ENCODE results near the gene CA4.
A peak's percentile ranks its signal among the peaks of the same experiment; 100 is the strongest.
"Not testable (repeated sequence)": the region's sequence is repeated elsewhere in the genome, so short reads cannot be mapped to it uniquely, and the experiment has no call there.

The CA4 gene

GRCh38 chr17:60169921-60170817 lies 20.4 kb downstream of the CA4 start:
- no peaks in the 10 kb centered on the region for H3K36me3 Mint-ChIP-seq (ENCODE audit: low read depth)
- DNase-seq (no peak), ATAC-seq (no peak)
- peaks cover 26% of the 10 kb centered on the region for H3K4me1 Mint-ChIP-seq
- peak overlapping the region; percentile 8 for H3K27ac Mint-ChIP-seq
- no peaks in the 10 kb centered on the region for H3K27me3 Mint-ChIP-seq
- no peaks in the 10 kb centered on the region for H3K9me3 Mint-ChIP-seq
- no peak overlapping the region for H3K4me3 Mint-ChIP-seq

DNA sequence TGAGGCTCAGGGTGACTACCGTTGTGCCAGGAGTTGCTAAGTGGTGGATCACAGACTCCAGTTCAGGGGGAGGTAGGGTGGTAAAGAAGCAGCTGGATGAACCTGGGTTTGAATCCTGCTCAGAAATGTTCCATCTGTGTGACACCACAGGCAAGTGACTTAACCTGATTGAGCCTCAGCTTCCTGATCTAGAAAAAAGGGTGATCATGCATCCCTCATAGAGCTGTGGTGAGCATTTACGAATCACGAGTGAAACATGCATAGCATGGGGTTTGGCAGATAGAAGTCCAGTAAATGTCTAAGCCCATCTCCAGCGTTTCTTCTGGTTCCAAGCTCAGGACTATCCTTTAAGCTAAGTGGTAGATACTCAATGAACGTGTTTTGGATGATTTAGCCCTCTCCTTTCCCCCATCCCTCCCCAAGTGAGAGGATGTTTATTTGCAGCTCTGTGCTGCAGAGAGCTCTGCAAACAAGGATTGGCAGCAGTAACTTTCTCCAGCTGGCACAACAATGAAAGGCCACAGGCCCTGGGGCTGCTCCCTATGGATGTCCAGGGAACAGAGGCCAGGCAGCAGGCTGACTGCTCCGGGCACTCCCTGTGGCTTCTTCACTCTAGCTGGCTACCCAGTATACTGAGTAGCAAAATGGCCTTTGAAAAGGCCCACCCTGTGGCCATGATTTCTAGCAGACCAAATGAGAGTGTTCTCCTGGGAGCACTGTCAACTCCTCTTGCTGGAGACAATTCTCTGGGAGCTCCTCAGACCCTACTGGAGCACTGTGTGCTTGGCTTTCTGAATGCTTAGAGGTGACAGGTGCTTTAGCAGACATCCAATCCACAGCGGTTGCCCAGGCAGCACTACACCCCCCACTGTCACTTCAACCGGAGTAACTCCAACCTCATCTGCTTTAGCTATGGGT lies 21.3 kb downstream of the CA4 start:
- Mint-ChIP-seq H3K4me1 (peaks cover 18% of the 10 kb centered on the region), H3K36me3 (ENCODE audit: low read depth) (no peaks in the 10 kb centered on the region)

GRCh38 chr17:60171753-60172079 lies 21.9 kb downstream of the CA4 start:
- H3K27me3 Mint-ChIP-seq, result no peaks in the 10 kb centered on the region
- peaks cover 17% of the 10 kb centered on the region for H3K4me1 Mint-ChIP-seq
- no peaks in the 10 kb centered on the region for H3K36me3 Mint-ChIP-seq (ENCODE audit: low read depth)
- no peaks in the 10 kb centered on the region for H3K9me3 Mint-ChIP-seq
- ATAC-seq (no peak), DNase-seq (no peak)
- H3K27ac Mint-ChIP-seq, result no peak overlapping the region
- no peak overlapping the region for H3K4me3 Mint-ChIP-seq

More for the DNA sequence above, 21.3 kb downstream of the CA4 start:
- Mint-ChIP-seq H3K9me3 (no peaks in the 10 kb centered on the region), H3K27me3 (no peaks in the 10 kb centered on the region), H3K27ac (no peak overlapping the region), H3K4me3 (no peak overlapping the region)
- DNase-seq, result no peak
- no peak for ATAC-seq

DNA sequence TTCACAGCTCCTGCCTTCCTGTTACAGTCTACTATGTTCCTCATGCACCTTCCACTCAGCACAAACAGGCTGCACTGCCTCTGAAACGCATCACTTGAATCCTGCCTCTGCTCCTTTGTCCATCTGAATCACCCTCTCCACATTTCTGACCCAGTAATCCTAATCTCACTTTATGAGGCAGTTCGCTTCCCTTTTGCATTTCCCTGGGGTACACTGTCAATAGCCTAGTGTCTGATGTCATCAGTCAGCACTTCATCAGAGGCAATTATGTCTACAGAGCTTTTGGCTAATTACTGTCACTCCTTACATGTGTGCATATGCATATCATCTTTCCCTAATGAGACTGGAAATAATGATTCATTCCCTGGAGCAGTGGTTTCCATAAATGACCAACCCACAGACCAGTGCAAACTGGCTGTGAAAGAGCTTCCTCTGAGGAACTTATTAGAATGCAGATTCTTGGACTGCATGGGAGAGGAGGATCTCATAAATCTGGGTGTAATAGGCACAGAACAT lies 23.6 kb downstream of the CA4 start:
- ATAC-seq, result peak; percentile 25
- H3K27me3 Mint-ChIP-seq, result no peaks in the 10 kb centered on the region
- no peak for DNase-seq
- no peak overlapping the region for H3K27ac Mint-ChIP-seq
- no peaks in the 10 kb centered on the region for H3K36me3 Mint-ChIP-seq (ENCODE audit: low read depth)
- H3K9me3 Mint-ChIP-seq, result no peaks in the 10 kb centered on the region
- peaks cover 17% of the 10 kb centered on the region for H3K4me1 Mint-ChIP-seq
- no peak overlapping the region for H3K4me3 Mint-ChIP-seq

- H3K9me3 Mint-ChIP-seq, result no peaks in the 10 kb centered on the region
- DNase-seq (no peak), ATAC-seq (no peak)
- no peaks in the 10 kb centered on the region for H3K27me3 Mint-ChIP-seq
- H3K36me3 Mint-ChIP-seq (ENCODE audit: low read depth), result peaks cover 3% of the 10 kb centered on the region
- no peak overlapping the region for H3K27ac Mint-ChIP-seq
- H3K4me1 Mint-ChIP-seq, result peaks cover 17% of the 10 kb centered on the region
- no peak overlapping the region for H3K4me3 Mint-ChIP-seq
These were observed 24.3 kb downstream of the CA4 start for GRCh38 chr17:60174035-60174434.

- not testable (repeated sequence) for H3K36me3 Mint-ChIP-seq (ENCODE audit: low read depth); H3K27me3 Mint-ChIP-seq; H3K4me3 Mint-ChIP-seq; ATAC-seq; DNase-seq; H3K9me3 Mint-ChIP-seq; H3K27ac Mint-ChIP-seq
- peaks cover 14% of the 10 kb centered on the region for H3K4me1 Mint-ChIP-seq
These were observed 25.0 kb downstream of the CA4 start for GRCh38 chr17:60174767-60175166.

DNA sequence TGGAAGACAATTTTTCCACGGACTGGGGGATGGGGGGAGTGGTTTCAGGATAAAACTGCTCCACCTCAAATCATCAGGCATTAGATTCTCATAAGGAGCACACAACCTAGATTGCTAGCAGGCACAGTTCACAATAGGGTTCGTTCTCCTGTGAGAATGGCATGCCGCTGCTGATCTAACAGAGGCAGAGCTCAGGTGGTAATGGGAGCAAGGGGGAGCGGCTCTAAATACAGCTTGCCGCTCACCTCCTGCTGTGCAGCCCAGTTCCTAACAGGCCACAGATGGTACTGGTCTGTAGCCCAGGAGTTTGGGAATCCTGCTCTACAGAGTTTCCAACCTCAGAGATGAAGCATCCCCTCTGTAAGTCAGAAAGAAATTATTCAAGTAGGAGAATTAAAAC lies 27.0 kb downstream of the CA4 start:
- not testable (repeated sequence) for H3K27me3 Mint-ChIP-seq; H3K27ac Mint-ChIP-seq; H3K36me3 Mint-ChIP-seq (ENCODE audit: low read depth); H3K9me3 Mint-ChIP-seq; H3K4me1 Mint-ChIP-seq; ATAC-seq; DNase-seq; H3K4me3 Mint-ChIP-seq

- not testable (repeated sequence) for H3K4me1 Mint-ChIP-seq, ATAC-seq, H3K27me3 Mint-ChIP-seq, DNase-seq, H3K27ac Mint-ChIP-seq, H3K9me3 Mint-ChIP-seq, H3K4me3 Mint-ChIP-seq
- peaks cover 12% of the 10 kb centered on the region for H3K36me3 Mint-ChIP-seq (ENCODE audit: low read depth)
These were observed 28.4 kb downstream of the CA4 start for GRCh38 chr17:60178180-60178579.

- not testable (repeated sequence) for ATAC-seq, H3K4me3 Mint-ChIP-seq, H3K27me3 Mint-ChIP-seq, H3K9me3 Mint-ChIP-seq, H3K4me1 Mint-ChIP-seq, H3K27ac Mint-ChIP-seq, DNase-seq
- peaks cover 17% of the 10 kb centered on the region for H3K36me3 Mint-ChIP-seq (ENCODE audit: low read depth)
These were observed 30.6 kb downstream of the CA4 start for GRCh38 chr17:60180380-60180779.

DNA sequence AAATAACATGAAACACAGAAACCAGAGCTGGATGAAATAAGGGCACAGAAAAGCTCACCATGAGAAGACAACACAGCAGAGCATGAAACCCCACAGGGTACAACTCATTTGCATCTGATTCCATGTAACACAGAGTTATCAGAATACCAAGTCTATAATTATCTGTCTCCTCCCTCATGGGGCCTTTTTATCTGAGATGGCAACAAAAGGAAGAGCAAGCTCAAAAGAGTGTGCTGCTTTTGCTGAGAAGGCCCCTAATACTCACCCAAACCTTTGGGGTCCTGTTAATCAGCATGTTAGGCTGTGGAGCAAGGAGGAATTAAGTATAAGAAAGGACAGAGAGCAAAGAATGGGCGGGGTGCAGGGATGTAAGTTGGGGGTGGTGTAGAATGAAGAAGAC lies 36.6 kb downstream of the CA4 start:
- H3K4me3 Mint-ChIP-seq, H3K4me1 Mint-ChIP-seq, DNase-seq, H3K27ac Mint-ChIP-seq, ATAC-seq, H3K9me3 Mint-ChIP-seq, H3K27me3 Mint-ChIP-seq: not testable (repeated sequence)
- H3K36me3 Mint-ChIP-seq (ENCODE audit: low read depth), result peaks cover 19% of the 10 kb centered on the region

GRCh38 chr17:60186846-60187745 lies 37.3 kb downstream of the CA4 start:
- not testable (repeated sequence) for H3K27ac Mint-ChIP-seq, H3K4me3 Mint-ChIP-seq, H3K4me1 Mint-ChIP-seq, H3K9me3 Mint-ChIP-seq, DNase-seq, ATAC-seq, H3K27me3 Mint-ChIP-seq
- peaks cover 19% of the 10 kb centered on the region for H3K36me3 Mint-ChIP-seq (ENCODE audit: low read depth)

DNA sequence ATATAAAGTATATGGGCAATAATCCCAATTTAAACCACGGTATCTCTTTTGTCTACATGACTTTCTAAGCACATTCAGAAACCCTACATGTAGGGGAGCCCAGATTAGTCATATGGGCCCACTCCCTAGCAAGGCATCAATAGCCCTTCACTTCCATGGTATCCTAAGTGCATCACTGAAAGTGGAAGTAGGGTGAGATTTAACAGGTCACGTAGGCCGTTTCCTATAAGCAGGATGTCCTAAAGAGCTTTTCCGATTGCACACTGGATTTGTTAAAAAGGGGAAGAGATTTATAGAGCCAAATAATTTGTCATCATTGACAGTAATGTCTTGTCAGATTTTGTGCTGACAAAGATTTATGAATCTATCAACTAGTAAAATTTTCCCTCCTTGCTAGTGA lies 39.0 kb downstream of the CA4 start:
- H3K36me3 Mint-ChIP-seq (ENCODE audit: low read depth), result peaks cover 12% of the 10 kb centered on the region
- ATAC-seq (no peak), DNase-seq (no peak)
- no peaks in the 10 kb centered on the region for H3K4me1 Mint-ChIP-seq
- no peak overlapping the region for H3K4me3 Mint-ChIP-seq
- no peaks in the 10 kb centered on the region for H3K9me3 Mint-ChIP-seq
- no peaks in the 10 kb centered on the region for H3K27me3 Mint-ChIP-seq
- no peak overlapping the region for H3K27ac Mint-ChIP-seq

GRCh38 chr17:60190032-60190431 lies 40.3 kb downstream of the CA4 start:
- not testable (repeated sequence) for ATAC-seq, DNase-seq, H3K27ac Mint-ChIP-seq, H3K27me3 Mint-ChIP-seq, H3K4me1 Mint-ChIP-seq, H3K9me3 Mint-ChIP-seq, H3K4me3 Mint-ChIP-seq
- peaks cover 16% of the 10 kb centered on the region for H3K36me3 Mint-ChIP-seq (ENCODE audit: low read depth)

- not testable (repeated sequence) for H3K4me3 Mint-ChIP-seq, H3K9me3 Mint-ChIP-seq, H3K27ac Mint-ChIP-seq, H3K27me3 Mint-ChIP-seq, H3K4me1 Mint-ChIP-seq, DNase-seq, ATAC-seq
- H3K36me3 Mint-ChIP-seq (ENCODE audit: low read depth), result peaks cover 21% of the 10 kb centered on the region
These were observed 43.3 kb downstream of the CA4 start for GRCh38 chr17:60193032-60193431.
